Measurements from ENCODE around the gene PPP2R2C.

DNA sequence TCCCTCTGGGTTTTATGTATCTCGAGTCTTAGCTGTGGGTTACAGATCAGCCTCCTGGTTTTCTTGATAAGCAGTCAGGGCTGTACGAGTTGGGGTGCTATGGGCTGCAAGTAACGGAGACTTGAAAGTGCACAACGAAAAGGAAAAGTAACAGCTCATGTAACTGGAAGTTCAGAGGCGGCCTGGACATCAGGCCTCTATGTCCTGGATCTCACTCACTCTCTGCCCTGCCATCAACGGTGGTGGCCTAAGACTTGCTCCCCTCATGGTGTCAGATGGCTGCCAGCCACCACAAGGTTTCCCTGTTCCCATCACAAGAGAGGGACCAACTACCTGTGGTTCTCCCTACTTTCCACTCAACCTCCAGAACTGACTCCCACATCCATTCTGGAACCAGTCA lies 4.8 kb downstream of the PPP2R2C start:
- TF ChIP-seq, protein P1, sequence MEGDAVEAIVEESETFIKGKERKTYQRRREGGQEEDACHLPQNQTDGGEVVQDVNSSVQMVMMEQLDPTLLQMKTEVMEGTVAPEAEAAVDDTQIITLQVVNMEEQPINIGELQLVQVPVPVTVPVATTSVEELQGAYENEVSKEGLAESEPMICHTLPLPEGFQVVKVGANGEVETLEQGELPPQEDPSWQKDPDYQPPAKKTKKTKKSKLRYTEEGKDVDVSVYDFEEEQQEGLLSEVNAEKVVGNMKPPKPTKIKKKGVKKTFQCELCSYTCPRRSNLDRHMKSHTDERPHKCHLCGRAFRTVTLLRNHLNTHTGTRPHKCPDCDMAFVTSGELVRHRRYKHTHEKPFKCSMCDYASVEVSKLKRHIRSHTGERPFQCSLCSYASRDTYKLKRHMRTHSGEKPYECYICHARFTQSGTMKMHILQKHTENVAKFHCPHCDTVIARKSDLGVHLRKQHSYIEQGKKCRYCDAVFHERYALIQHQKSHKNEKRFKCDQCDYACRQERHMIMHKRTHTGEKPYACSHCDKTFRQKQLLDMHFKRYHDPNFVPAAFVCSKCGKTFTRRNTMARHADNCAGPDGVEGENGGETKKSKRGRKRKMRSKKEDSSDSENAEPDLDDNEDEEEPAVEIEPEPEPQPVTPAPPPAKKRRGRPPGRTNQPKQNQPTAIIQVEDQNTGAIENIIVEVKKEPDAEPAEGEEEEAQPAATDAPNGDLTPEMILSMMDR (conservative IDR thresholded peaks at IDR 0.05 in 1 of 2, IDR thresholded peaks at IDR 0.05 in 1 of 2; ENCODE audit: extremely low read depth in 1 of 2, insufficient read depth in 1 of 2, low read depth in 1 of 2, low read length in 2 of 2) = no peak
- TF ChIP-seq EZH2 (IDR thresholded peaks at IDR 0.05; ENCODE audit: borderline replicate concordance, low read length) = no peak

Data from mammary epithelial cell (primary cell).